OCI-LY3 (cell line): Measurements from ENCODE around the gene CYSTM1.

ENCODE experiments used
- CTCF ChIP-seq: fragments of 200-600, 300-600 bp; sonication (generic); IDR thresholded peaks from 2 replicates; pipeline ENCODE4 v1.5.1; 2014; ENCODE audit warnings: antibody characterized with exemption, low read length, low read depth
- EZH2phosphoT487 ChIP-seq: fragments of 200-600 bp; shearing (Covaris generic); IDR thresholded peaks from 2 replicates; pipeline ENCODE4 v1.6.1; 2018; ENCODE audit warnings: antibody characterized with exemption, mixed run types, low read depth

- TF ChIP-seq CTCF (no peak), EZH2phosphoT487 (no peak)
Observed at GRCh38 chr5:140142856-140143255, 32.1 kb upstream of the CYSTM1 start.
